Endothelial cell of umbilical vein (primary cell): ENCODE data around the gene MORN5.

Experiments
- FOS ChIP-seq: IDR thresholded peaks from 2 replicates; pipeline ENCODE4 v1.6.1; 2011; ENCODE audit warnings: mild to moderate bottlenecking, low read length, moderate library complexity, borderline replicate concordance; ENCODE audit not compliant: insufficient read depth
- TF ChIP-seq, protein P1 (sequence below), 2 donors: IDR thresholded peaks; 1 replicate in 1 of 2; 2 replicates in 1 of 2; pipeline ENCODE4 v1.5.1; 2011; ENCODE audit warnings: low read length in 2 of 2, mild to moderate bottlenecking in 2 of 2, moderate library complexity in 2 of 2, control low read depth in 1 of 2, inconsistent platforms in 1 of 2, low read depth in 1 of 2; ENCODE audit not compliant: insufficient read depth in 1 of 2; ENCODE audit errors: extremely low read depth in 1 of 2

DNA sequence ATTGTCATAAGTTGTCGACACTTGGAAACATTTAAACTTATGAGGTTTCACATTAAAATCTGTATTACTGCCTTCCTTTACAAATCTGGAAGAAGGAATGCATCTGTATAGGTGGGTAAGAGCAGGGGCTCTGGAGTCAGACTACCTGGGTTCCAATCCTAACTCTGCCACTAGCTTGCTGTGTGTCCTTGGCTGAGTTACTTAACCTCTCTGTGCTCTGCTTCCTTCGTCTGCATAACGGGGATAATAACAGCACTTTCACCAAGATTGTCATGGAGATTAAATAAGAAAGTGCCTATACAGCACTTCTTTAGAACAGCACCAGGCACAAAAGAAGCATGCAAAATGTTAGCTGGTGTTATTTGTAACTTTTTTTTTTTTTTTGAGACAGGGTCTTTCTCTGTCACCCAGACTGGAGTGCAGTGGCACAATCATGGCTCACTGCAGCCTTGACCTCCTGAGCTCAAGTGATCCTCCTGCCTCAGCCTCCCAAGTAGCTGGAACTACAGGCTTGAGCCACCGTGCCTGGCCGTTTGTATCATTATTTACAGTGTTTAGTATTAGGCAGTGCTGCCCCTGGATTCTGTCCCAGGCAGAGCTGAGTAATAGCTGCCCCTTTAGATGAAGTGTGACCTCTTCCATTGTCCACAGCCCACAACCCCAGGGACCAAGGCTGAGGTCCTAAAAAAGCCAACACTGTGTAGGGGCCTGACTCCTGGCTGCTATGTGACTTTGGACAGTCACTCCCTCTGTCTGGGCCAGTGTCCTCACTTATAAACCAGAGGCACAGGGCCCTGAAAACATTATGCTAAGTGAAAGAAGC lies 41.2 kb upstream of the MORN5 start:
- TF ChIP-seq, protein P1, sequence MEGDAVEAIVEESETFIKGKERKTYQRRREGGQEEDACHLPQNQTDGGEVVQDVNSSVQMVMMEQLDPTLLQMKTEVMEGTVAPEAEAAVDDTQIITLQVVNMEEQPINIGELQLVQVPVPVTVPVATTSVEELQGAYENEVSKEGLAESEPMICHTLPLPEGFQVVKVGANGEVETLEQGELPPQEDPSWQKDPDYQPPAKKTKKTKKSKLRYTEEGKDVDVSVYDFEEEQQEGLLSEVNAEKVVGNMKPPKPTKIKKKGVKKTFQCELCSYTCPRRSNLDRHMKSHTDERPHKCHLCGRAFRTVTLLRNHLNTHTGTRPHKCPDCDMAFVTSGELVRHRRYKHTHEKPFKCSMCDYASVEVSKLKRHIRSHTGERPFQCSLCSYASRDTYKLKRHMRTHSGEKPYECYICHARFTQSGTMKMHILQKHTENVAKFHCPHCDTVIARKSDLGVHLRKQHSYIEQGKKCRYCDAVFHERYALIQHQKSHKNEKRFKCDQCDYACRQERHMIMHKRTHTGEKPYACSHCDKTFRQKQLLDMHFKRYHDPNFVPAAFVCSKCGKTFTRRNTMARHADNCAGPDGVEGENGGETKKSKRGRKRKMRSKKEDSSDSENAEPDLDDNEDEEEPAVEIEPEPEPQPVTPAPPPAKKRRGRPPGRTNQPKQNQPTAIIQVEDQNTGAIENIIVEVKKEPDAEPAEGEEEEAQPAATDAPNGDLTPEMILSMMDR (IDR thresholded peaks at IDR 0.05; ENCODE audit: extremely low read depth in 1 of 2, insufficient read depth in 1 of 2, low read depth in 1 of 2, low read length in 2 of 2), result no peak
- no peak for TF ChIP-seq FOS
